Endothelial cell of umbilical vein (primary cell): ENCODE measurements around the gene CENPS. TPM values are rescaled to one million over a fixed set of nuclear protein-coding genes. Genes with fewer than 3 reads are reported as not detected.

ENCODE experiments used
- BruUV-seq: library from RNA; stranded (reverse); fragments of 400-500 nt; replicated peaks from 2 replicates; lab custom pipeline; 2021; lab: Mats Ljungman, UMichigan
- CTCF ChIA-PET: fragments of 300-600, 350-600 bp; sonication (Branson Sonifier 250); formaldehyde crosslinking; loops from one replicate; lab custom pipeline; 2021; ENCODE audit warnings: antibody characterized with exemption, inconsistent platforms; lab: Charles Lee
- POLR2A ChIA-PET: fragments of 300-600, 350-600 bp; sonication (Branson Sonifier 250); formaldehyde crosslinking; loops from one replicate; lab custom pipeline; 2021; ENCODE audit warnings: antibody characterized with exemption, inconsistent platforms; lab: Charles Lee
- DNase-seq: peaks from one replicate; pipeline ENCODE4 v3.0.0-alpha.2; 2011; ENCODE audit warnings: low read depth, low spot score
- FAIRE-seq: peaks from 2 replicates; lab custom pipeline; 2011; peaks lifted over from hg19 to GRCh38; lab: Jason Lieb, UNC
- H2AFZ ChIP-seq: 2 replicates; pipeline ENCODE4 v1.6.0; 2012; ENCODE audit warnings: low read depth, low read length, control low read depth, inconsistent platforms
- H3K27ac ChIP-seq: 2 replicates; pipeline ENCODE4 v1.5.1; 2011; ENCODE audit warnings: low read depth, mild to moderate bottlenecking, control low read depth, low read length, moderate library complexity; ENCODE audit not compliant: insufficient read depth
- H3K27me3 ChIP-seq, 2 experiments: 2 replicates each; pipeline versions ENCODE4 v1.6.0 to v1.6.1; 2011; ENCODE audit warnings: low read length in 2 of 2, mixed read lengths in 1 of 2; ENCODE audit not compliant: control insufficient read depth in 2 of 2, insufficient read depth in 2 of 2
- H3K36me3 ChIP-seq, 2 experiments: 2 replicates in 1 of 2; 3 replicates in 1 of 2; pipeline ENCODE4 v1.5.1; 2011; ENCODE audit warnings: low read length in 2 of 2, mild to moderate bottlenecking in 1 of 2, moderate library complexity in 1 of 2; ENCODE audit not compliant: control insufficient read depth in 2 of 2, insufficient read depth in 2 of 2; ENCODE audit errors: extremely low read depth in 1 of 2
- H3K4me1 ChIP-seq: 3 replicates; pipeline ENCODE4 v1.5.1; 2011; ENCODE audit warnings: mild to moderate bottlenecking, low read length; ENCODE audit not compliant: control insufficient read depth, insufficient read depth; ENCODE audit errors: extremely low read depth
- H3K4me2 ChIP-seq: 2 replicates; pipeline ENCODE4 v1.6.1; 2011; ENCODE audit warnings: low read length, control low read depth, mixed read lengths; ENCODE audit not compliant: insufficient read depth
- H3K4me3 ChIP-seq, 3 experiments: fragments of 200-600 bp in 1 of 3; sonication (generic), shearing (Covaris generic) in 1 of 3; replicated peaks in 1 of 3; 2 replicates each; pipeline ENCODE4 v1.5.1; 2011 to 2016; ENCODE audit warnings: control low read depth in 3 of 3, low read length in 3 of 3, mild to moderate bottlenecking in 2 of 3, inconsistent platforms in 1 of 3, low read depth in 1 of 3, moderate library complexity in 1 of 3; ENCODE audit not compliant: insufficient read depth in 1 of 3
- H3K79me2 ChIP-seq: 2 replicates; pipeline ENCODE4 v1.6.0; 2012; ENCODE audit warnings: low read length, inconsistent platforms; ENCODE audit not compliant: control insufficient read depth, insufficient read depth
- H3K9ac ChIP-seq: replicated peaks from 2 replicates; pipeline ENCODE3; 2011; ENCODE audit warnings: low read length, control low read depth; ENCODE audit not compliant: insufficient read depth; ENCODE audit errors: extremely low read depth
- H3K9me1 ChIP-seq: replicated peaks from 3 replicates; pipeline ENCODE4 v1.6.0; 2011; ENCODE audit warnings: mild to moderate bottlenecking, low read length; ENCODE audit not compliant: control insufficient read depth, insufficient read depth; ENCODE audit errors: extremely low read depth
- H3K9me3 ChIP-seq: replicated peaks from 2 replicates; pipeline ENCODE4 v1.5.1; 2012; ENCODE audit warnings: low read length, inconsistent platforms; ENCODE audit not compliant: control insufficient read depth, insufficient read depth
- H4K20me1 ChIP-seq: replicated peaks from 2 replicates; pipeline ENCODE3; 2011; ENCODE audit warnings: mild to moderate bottlenecking, low read length; ENCODE audit not compliant: control insufficient read depth, insufficient read depth; ENCODE audit errors: extremely low read depth
- CTCF ChIP-seq, 2 donors: IDR thresholded peaks; 1 replicate in 1 of 2; 2 replicates in 1 of 2; pipeline ENCODE4 v1.5.1; 2011; ENCODE audit warnings: low read length in 2 of 2, mild to moderate bottlenecking in 2 of 2, moderate library complexity in 2 of 2, control low read depth in 1 of 2, inconsistent platforms in 1 of 2, low read depth in 1 of 2; ENCODE audit not compliant: insufficient read depth in 1 of 2; ENCODE audit errors: extremely low read depth in 1 of 2
- EZH2 ChIP-seq: IDR thresholded peaks from 2 replicates; pipeline ENCODE4 v1.6.1; 2012; ENCODE audit warnings: borderline replicate concordance, low read depth, mild to moderate bottlenecking, moderate library complexity, low read length, inconsistent platforms; ENCODE audit not compliant: severe bottlenecking
- FOS ChIP-seq: IDR thresholded peaks from 2 replicates; pipeline ENCODE4 v1.6.1; 2011; ENCODE audit warnings: mild to moderate bottlenecking, low read length, moderate library complexity, borderline replicate concordance; ENCODE audit not compliant: insufficient read depth
- GATA2 ChIP-seq: IDR thresholded peaks from 2 replicates; pipeline ENCODE4 v1.7.0; 2011; ENCODE audit warnings: low read depth, mild to moderate bottlenecking, moderate library complexity, mixed read lengths, low read length; ENCODE audit not compliant: insufficient read length, insufficient read depth
- JUN ChIP-seq: IDR thresholded peaks from 2 replicates; pipeline ENCODE4 v1.6.1; 2011; ENCODE audit warnings: borderline replicate concordance, low read depth; ENCODE audit not compliant: insufficient read length, insufficient read depth
- MAX ChIP-seq: IDR thresholded peaks from 2 replicates; pipeline ENCODE4 v1.6.1; 2011; ENCODE audit not compliant: insufficient read depth, insufficient read length
- MYC ChIP-seq: IDR thresholded peaks from one replicate; pipeline ENCODE4 v1.6.1; 2011; ENCODE audit warnings: mild to moderate bottlenecking, low read depth, low read length
- POLR2A ChIP-seq: IDR thresholded peaks from 2 replicates; pipeline ENCODE4 v1.6.1; 2012; ENCODE audit warnings: low read depth, mild to moderate bottlenecking, control low read depth, low read length
- POLR2AphosphoS5 ChIP-seq: IDR thresholded peaks from 2 replicates; pipeline ENCODE4 v1.6.1; 2012; ENCODE audit warnings: low read depth, mild to moderate bottlenecking, control low read depth, low read length, moderate library complexity; ENCODE audit not compliant: insufficient read depth
- dilution Hi-C: fragments of 300-500 bp; cut with MboI; formaldehyde crosslinking; loops from one replicate; pipeline ENCODE4 v1.15.0; 2019; ENCODE audit warnings: low sequenced_read_pairs; ENCODE audit not compliant: extremely low pct_ligation_motif_present
- intact Hi-C: fragments of 100-400 bp; cut with micrococcal nuclease; formaldehyde crosslinking; loops from one replicate; pipeline ENCODE4 v1.10.0; 2022
- polyA plus RNA-seq, 4 experiments: library from polyadenylated mRNA; depleted of rRNA in 3 of 4; stranded (reverse) in 3 of 4; unstranded in 1 of 4; fragments of >200 nt; gene quantifications; 2 replicates each; pipeline versions ENCODE4 v1.2.1 to v1.2.3, GENCODE V29; 2011 to 2012; ENCODE audit warnings: missing spikeins in 1 of 4
- total RNA-seq: library from RNA; stranded (reverse); gene quantifications from 2 replicates; pipeline ENCODE4 v1.2.3, GENCODE V29; 2021

Gene CENPS
- total and polyA plus RNA-seq, 2 donors (not counting 3 experiments of a cell fraction or from before 2014, with no cell fraction given): 10.2 to 16.2 TPM

GRCh38 chr1:10484521-10484920, 54.3 kb downstream of the CENPS start:
- H3K9me3 ChIP-seq: no peaks in the 10 kb centered on the region
- DNase-seq (no peak), FAIRE-seq (no peak)
- H3K27me3 ChIP-seq: no peaks in the 10 kb centered on the region
- CTCF ChIA-PET: interaction anchor here (1.9 kb wide), 1 partner anchor 10 kb away, joined by 13 read pairs; no protein-coding TSS in a partner anchor
- TF ChIP-seq GATA2 (no peak), POLR2AphosphoS5 (no peak), MAX (no peak), FOS (no peak), JUN (no peak), MYC (no peak), POLR2A (no peak), CTCF (IDR thresholded peaks at IDR 0.05; ENCODE audit: extremely low read depth in 1 of 2, insufficient read depth in 1 of 2, low read depth in 1 of 2, low read length in 2 of 2) (no peak), EZH2 (no peak)
- H3K36me3 ChIP-seq: no peaks in the 10 kb centered on the region
- H3K9me1 ChIP-seq: no peaks in the 10 kb centered on the region
- no peaks in the 10 kb centered on the region for H3K4me1 ChIP-seq
- no peak overlapping the region for H3K9ac ChIP-seq
- peaks cover 43% of the 10 kb centered on the region for H3K79me2 ChIP-seq
- H2AFZ ChIP-seq: no peak overlapping the region
- no TSS peak for BruUV-seq
- dilution Hi-C loops: no loop called here
- intact Hi-C loops: no loop called here
- no peak overlapping the region for H3K27ac ChIP-seq
- no peaks in the 10 kb centered on the region for H4K20me1 ChIP-seq
- H3K4me2 ChIP-seq: no peak overlapping the region
- H3K4me3 ChIP-seq: no peak overlapping the region
- POLR2A ChIA-PET: no interaction called here
